PFSK-1 (cell line): Measurements from ENCODE around the gene SLC25A42.

Experiments used
- FOXP2 ChIP-seq: optimal IDR thresholded peaks from 2 replicates; pipeline ENCODE3; 2011; ENCODE audit warnings: borderline replicate concordance, control low read depth, inconsistent platforms; ENCODE audit not compliant: insufficient read depth; ENCODE audit errors: extremely low read length, extremely low read depth
- POLR2AphosphoS5 ChIP-seq: IDR thresholded peaks from 2 replicates; pipeline ENCODE4 v1.6.1; 2012; ENCODE audit warnings: low read depth, mild to moderate bottlenecking, control low read depth, low read length, moderate library complexity
- SIN3A ChIP-seq: IDR thresholded peaks from 2 replicates; pipeline ENCODE4 v1.6.1; 2012; ENCODE audit warnings: mild to moderate bottlenecking, low read length, moderate library complexity, borderline replicate concordance; ENCODE audit not compliant: insufficient read depth
- TAF1 ChIP-seq: IDR thresholded peaks from 2 replicates; pipeline ENCODE4 v1.6.1; 2012; ENCODE audit warnings: low read length, control low read depth, borderline replicate concordance; ENCODE audit not compliant: insufficient read depth
- TF ChIP-seq, protein P1 (sequence below), 2 experiments: IDR thresholded peaks; 2 replicates each; pipeline versions ENCODE4 v1.6.1 to v1.8.0; 2011 to 2012; ENCODE audit warnings: low read depth in 2 of 2, low read length in 2 of 2, control low read depth in 1 of 2, inconsistent platforms in 1 of 2, mild to moderate bottlenecking in 1 of 2, moderate library complexity in 1 of 2; ENCODE audit not compliant: insufficient read depth in 1 of 2

The SLC25A42 gene

DNA sequence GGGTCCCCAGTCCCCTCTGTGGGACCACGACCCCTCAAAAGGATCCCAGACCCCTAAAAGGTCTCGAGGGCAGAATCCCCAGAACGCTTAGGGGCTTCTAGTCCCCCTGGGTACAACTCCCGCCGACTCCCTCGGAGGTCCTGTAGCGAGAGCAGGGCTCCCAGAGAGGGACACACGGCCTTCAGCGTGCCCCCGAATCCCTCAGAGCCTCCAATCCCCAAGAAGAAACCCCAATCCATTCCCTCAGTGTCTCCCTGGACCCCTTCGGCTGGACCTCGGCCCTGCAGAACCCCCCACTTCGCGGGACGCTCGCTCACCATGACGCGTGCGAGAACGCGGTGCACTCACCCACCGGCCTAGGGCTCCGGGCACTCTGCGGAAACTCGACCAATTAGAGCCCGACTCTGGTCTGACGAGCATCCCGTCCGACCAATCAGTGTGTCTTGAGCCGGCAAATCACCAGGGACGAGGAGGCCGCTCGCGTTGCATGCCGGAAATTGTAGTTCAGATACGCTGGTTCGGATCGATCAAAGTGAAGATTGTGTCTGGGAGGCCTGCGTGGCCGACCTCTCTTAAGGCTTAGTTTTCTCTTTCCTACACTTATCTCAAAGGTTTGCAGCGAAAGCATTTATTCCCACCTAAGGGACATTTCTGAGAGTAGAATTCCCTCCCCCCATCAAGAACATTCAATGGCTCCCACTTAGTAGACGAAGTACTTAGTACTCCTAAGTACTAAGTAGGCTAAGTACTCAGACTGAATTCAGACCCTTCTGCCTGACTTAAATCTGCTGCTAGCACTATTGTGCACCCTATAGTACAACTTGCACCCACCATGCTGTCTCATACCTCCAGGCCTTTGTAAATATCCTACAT, 74.6 kb downstream of the SLC25A42 start, which contains the start of gene TMEM161A:
Gene TMEM161A (minus strand): TSS at position 370 of the 873 bp plus-strand sequence. CDS start 50 bp downstream, at position 320.
- TF ChIP-seq POLR2AphosphoS5 (peak; percentile 92), FOXP2 (peak; percentile 57), SIN3A (no peak), TAF1 (peak; percentile 71; the same call in 1 of the 2 replicates)
- TF ChIP-seq, protein P1, sequence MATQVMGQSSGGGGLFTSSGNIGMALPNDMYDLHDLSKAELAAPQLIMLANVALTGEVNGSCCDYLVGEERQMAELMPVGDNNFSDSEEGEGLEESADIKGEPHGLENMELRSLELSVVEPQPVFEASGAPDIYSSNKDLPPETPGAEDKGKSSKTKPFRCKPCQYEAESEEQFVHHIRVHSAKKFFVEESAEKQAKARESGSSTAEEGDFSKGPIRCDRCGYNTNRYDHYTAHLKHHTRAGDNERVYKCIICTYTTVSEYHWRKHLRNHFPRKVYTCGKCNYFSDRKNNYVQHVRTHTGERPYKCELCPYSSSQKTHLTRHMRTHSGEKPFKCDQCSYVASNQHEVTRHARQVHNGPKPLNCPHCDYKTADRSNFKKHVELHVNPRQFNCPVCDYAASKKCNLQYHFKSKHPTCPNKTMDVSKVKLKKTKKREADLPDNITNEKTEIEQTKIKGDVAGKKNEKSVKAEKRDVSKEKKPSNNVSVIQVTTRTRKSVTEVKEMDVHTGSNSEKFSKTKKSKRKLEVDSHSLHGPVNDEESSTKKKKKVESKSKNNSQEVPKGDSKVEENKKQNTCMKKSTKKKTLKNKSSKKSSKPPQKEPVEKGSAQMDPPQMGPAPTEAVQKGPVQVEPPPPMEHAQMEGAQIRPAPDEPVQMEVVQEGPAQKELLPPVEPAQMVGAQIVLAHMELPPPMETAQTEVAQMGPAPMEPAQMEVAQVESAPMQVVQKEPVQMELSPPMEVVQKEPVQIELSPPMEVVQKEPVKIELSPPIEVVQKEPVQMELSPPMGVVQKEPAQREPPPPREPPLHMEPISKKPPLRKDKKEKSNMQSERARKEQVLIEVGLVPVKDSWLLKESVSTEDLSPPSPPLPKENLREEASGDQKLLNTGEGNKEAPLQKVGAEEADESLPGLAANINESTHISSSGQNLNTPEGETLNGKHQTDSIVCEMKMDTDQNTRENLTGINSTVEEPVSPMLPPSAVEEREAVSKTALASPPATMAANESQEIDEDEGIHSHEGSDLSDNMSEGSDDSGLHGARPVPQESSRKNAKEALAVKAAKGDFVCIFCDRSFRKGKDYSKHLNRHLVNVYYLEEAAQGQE (IDR thresholded peaks at IDR 0.05; ENCODE audit: insufficient read depth in 1 of 2, low read depth in 2 of 2, low read length in 2 of 2): no peak

DNA sequence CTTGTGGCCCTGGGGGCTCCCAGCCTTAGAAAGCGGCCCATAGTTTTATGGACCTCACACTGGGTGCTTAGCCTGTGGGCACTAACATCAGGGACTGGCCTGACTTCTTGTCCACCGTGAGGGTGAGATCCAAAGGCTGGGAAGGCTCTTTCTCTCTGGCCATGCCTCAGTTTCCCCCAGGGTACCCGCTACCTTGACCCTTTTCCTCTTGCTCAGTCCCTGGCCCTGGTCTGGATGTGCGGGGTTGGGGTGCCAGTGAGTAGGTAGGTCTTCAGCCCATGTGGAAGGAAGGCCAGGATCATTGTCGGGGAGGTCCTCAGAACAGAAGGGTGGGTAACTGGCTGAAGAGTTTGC, 76.1 kb downstream of the SLC25A42 start:
- no peak for TF ChIP-seq TAF1
- TF ChIP-seq SIN3A: no peak
- TF ChIP-seq FOXP2: no peak
- TF ChIP-seq, protein P1 (IDR thresholded peaks at IDR 0.05; ENCODE audit: insufficient read depth in 1 of 2, low read depth in 2 of 2, low read length in 2 of 2): no peak
- no peak for TF ChIP-seq POLR2AphosphoS5

DNA sequence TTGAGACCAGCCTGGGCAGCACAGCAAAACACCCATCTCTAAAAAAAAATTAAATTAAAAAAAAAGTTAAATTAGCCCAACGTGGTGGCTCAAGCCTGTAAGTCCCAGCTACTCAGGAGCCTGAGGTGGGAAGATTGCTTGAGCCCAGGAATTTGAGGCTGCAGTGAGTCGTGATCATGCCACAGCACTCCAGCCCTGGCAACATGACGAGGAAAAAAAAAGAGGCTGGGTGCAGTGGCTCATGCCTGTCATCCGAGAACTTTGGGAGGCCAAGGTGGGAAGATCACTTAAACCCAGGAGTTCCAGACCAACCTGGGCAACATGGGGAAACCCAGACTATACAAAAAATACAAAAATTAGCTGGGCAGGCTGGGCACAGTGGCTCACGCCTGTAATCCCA, 76.7 kb downstream of the SLC25A42 start:
- TF ChIP-seq TAF1 (no peak), POLR2AphosphoS5 (no peak), FOXP2 (no peak), SIN3A (no peak)
- TF ChIP-seq, protein P1 (IDR thresholded peaks at IDR 0.05; ENCODE audit: insufficient read depth in 1 of 2, low read depth in 2 of 2, low read length in 2 of 2): no peak

DNA sequence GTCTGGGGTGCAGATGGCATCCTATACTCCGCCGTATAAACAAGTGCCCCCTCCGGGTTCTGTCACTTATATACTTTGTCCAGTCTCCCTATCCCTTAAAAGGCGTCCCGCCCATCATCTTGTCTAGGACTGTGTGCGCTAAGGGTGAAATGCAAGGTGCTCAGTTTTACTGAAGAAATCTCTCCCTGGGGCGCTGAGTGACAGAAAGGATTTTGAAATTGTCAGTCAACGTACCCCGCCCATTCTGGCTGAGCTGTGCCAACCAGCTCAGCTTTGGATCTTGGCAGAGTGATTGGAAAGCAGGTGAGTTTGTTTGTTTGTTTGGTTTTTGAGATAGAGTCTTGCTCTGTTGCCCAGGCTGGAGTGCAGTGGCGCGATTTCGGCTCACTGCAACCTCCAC, 78.6 kb downstream of the SLC25A42 start:
- TF ChIP-seq, protein P1 (IDR thresholded peaks at IDR 0.05; ENCODE audit: insufficient read depth in 1 of 2, low read depth in 2 of 2, low read length in 2 of 2): no peak
- TF ChIP-seq FOXP2 (no peak), SIN3A (no peak), TAF1 (no peak), POLR2AphosphoS5 (no peak)

DNA sequence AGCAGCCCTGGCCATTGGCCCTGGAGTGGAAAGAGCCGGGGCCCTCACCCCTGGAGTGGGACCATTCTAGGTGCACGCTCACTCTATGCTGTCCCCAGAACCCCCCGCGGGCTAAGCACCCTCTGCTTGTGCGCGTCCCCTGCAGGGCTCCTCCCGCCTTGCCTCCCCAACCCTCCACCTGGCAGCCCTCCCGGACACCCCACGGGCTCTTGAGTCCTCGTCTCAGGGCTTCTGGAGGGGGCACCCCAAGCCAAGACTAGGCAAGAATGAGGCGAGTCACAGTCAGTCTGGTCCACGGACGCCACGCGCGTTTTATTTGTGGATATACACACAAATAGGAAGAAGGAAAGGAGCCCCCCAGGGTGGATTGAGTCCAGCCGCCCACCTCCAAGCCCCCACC, 81.5 kb downstream of the SLC25A42 start:
- TF ChIP-seq SIN3A (no peak), FOXP2 (no peak), POLR2AphosphoS5 (no peak), TAF1 (no peak)
- TF ChIP-seq, protein P1 (IDR thresholded peaks at IDR 0.05; ENCODE audit: insufficient read depth in 1 of 2, low read depth in 2 of 2, low read length in 2 of 2): no peak
